Small intestine (tissue), 7 donors: ENCODE data around the gene HERC3. TPM values are rescaled to one million over a fixed set of nuclear protein-coding genes. Genes with fewer than 3 reads are reported as not detected.

Experiments
- DNase-seq, 2 donors: peaks; one replicate each; pipeline versions ENCODE4 v3.0.0 to v3.0.0-alpha.2; 2013
- FAIRE-seq: peaks from 2 replicates; lab custom pipeline; 2012; peaks lifted over from hg19 to GRCh38; lab: Jason Lieb, UNC
- H3K27ac ChIP-seq, 3 donors: one replicate each; pipeline ENCODE4 v1.5.1; 2013; ENCODE audit warnings: low read length in 2 of 3, mild to moderate bottlenecking in 2 of 3, control low read depth in 1 of 3, inconsistent platforms in 1 of 3, low read depth in 1 of 3, moderate library complexity in 1 of 3
- H3K27me3 ChIP-seq, 3 donors: one replicate each; pipeline ENCODE4 v1.6.1; 2013; ENCODE audit warnings: low read length in 3 of 3, inconsistent platforms in 1 of 3; ENCODE audit not compliant: control insufficient read depth in 3 of 3, insufficient read depth in 3 of 3
- H3K36me3 ChIP-seq, 3 donors: one replicate each; pipeline ENCODE4 v1.6.1; 2013; ENCODE audit warnings: low read length in 3 of 3, inconsistent platforms in 1 of 3, low read depth in 1 of 3, mild to moderate bottlenecking in 1 of 3, moderate library complexity in 1 of 3; ENCODE audit not compliant: control insufficient read depth in 3 of 3, insufficient read depth in 2 of 3
- H3K4me1 ChIP-seq, 3 donors: one replicate each; pipeline ENCODE4 v1.6.1; 2013; ENCODE audit warnings: low read length in 2 of 3, inconsistent platforms in 1 of 3, low read depth in 1 of 3, mild to moderate bottlenecking in 1 of 3, moderate library complexity in 1 of 3; ENCODE audit not compliant: control insufficient read depth in 3 of 3, insufficient read depth in 2 of 3
- H3K4me3 ChIP-seq, 3 donors: one replicate each; pipeline ENCODE4 v1.5.1; 2013; ENCODE audit warnings: low read length in 3 of 3, control low read depth in 1 of 3, inconsistent platforms in 1 of 3, low read depth in 1 of 3, mild to moderate bottlenecking in 1 of 3, moderate library complexity in 1 of 3
- H3K9me3 ChIP-seq, 2 donors: one replicate each; pipeline ENCODE4 v1.6.1; 2013; ENCODE audit warnings: low read depth in 1 of 2, low read length in 1 of 2; ENCODE audit not compliant: control insufficient read depth in 2 of 2, insufficient read depth in 1 of 2
- WGBS, 3 donors: extraction: QIAGEN DNeasy Blood & Tissue Kit; methylation state at CpG; one replicate each; pipeline ENCODE4 v1.1.7; 2013; 5-methylcytosine and 5-hydroxymethylcytosine counted together
- polyA plus RNA-seq, 4 donors: library from polyadenylated mRNA; stranded (reverse) in 3 of 4; unstranded in 1 of 4; fragments of 200-250 nt in 3 of 4; fragments of 120-200 nt in 1 of 4; gene quantifications; one replicate each; pipeline versions ENCODE4 v1.2.1 to v1.2.3, GENCODE V29; 2013
- donor health status: healthy with polysubstance abuse.
- donor health status: control.
- donor health status: control.
- donor health status: Bipolar disorder and iron deficiency.
- donor health status: healthy.

The HERC3 gene
- polyA plus RNA-seq, 4 donors: 6.6 to 17.2 (median 10.6) TPM

DNA sequence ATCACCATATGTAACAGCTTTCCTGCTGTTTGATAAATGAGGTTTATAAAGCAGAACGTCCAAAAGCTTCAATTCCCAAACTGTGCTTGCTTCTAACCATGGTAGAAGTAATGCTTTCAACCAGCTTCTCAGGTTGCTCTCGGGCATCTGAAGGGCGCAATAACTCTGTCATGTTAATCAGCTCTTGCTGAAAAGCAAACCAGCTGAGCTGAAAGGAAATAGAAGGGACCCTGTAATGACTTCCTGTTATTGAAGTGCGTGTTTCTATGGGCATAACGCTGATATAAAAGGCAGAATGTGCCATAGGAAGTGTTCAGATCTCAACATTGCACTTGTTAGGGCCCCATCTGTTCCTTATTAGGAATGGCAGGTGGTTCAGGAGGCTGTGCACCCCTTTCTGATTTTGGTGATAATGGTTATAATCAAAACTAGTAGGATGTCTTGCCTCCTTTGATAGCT, 21.2 kb downstream of the HERC3 start:
- Histone ChIP-seq H3K36me3 (peaks cover 0 to 11% (median 0%) of the 10 kb centered on the region in 3 donors), H3K4me3 (no peak overlapping the region), H3K27me3 (no peaks in the 10 kb centered on the region), H3K4me1 (peaks cover 3 to 17% (median 6%) of the 10 kb centered on the region in 3 donors), H3K27ac (peak overlapping the region in 1 of 3 donors; percentile 22), H3K9me3 (no peaks in the 10 kb centered on the region)
- 10 to 21% (median 14%) methylated on average over 5 of the region's 5 CpGs for WGBS, 3 donors
- DNase-seq (peak; percentile 24 to 48), FAIRE-seq (no peak)

DNA sequence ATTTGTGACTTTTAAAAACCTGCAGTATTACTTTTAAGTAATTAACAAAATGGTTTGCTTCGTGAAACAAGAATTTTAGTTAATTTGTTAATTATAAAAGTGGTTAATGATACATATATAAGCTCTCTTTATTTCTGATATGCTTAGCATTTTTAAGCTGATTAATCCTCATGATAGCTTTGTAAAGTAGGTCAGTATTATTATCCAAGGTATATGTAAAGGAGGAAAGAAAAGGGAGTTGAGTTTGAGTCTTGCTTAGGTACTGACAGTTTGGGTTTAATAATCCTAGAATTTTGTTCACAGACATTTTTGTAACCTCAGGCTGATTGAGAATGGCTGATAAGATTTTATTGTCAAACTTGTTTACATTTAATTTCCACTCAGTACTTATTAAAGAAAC, 21.8 kb downstream of the HERC3 start:
- no peaks in the 10 kb centered on the region for H3K27me3 ChIP-seq

DNA sequence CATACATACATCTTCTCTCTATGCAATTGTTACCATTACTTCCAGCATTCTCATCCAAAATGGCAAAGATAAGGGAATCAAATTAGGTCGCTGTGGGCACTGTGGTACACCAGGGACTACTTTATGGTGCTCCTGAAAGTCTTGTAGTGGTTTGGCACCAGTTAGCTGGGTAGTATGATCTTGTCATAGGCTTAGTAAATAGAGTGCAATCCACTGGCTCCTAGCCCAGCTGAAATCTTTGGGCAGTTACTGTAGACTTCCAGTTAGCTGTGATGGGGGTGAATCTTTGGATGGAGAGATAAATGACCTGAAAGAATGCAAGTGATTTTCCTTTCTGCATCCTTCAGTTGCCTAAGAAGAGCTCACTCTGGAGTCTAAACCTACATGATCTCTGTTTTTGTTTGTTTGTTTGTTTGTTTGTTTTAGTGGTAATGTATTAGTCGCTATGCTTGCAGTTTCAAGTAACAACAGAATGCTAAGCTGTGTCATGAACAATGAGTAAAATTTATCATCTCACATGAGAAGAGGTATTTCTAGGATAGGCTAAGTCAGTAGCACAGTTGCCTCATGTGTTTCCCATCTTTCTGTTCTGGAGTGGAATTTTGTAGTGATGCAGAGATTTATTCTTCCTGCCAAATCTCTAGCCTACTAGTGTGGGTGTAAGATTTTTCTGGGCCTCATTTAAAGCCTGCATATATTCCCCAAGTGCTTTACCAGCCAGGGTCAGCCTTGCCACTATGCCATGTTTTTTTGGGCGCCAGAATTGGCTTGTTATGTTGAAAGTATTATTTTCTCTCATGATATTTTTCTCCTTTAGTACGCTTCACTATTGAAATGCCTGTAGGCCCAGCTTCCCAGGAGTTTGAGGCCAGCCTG, 24.2 kb downstream of the HERC3 start:
- no peak for DNase-seq
- H3K4me3 ChIP-seq: no peak overlapping the region
- H3K9me3 ChIP-seq: no peaks in the 10 kb centered on the region
- no peak for FAIRE-seq
- H3K27me3 ChIP-seq: no peaks in the 10 kb centered on the region
- no peak overlapping the region for H3K27ac ChIP-seq
- peaks cover 3 to 9% (median 6%) of the 10 kb centered on the region in 3 donors for H3K4me1 ChIP-seq
- no peaks in the 10 kb centered on the region for H3K36me3 ChIP-seq
- WGBS, 3 donors: 95% methylated on average over 4 of the region's 4 CpGs

More for the DNA sequence above, 21.8 kb downstream of the HERC3 start:
- no peaks in the 10 kb centered on the region for H3K9me3 ChIP-seq
- peaks cover 3 to 17% (median 6%) of the 10 kb centered on the region in 3 donors for H3K4me1 ChIP-seq
- FAIRE-seq (no peak), DNase-seq (no peak)
- H3K4me3 ChIP-seq: no peak overlapping the region
- peaks cover 0 to 11% (median 0%) of the 10 kb centered on the region in 3 donors for H3K36me3 ChIP-seq
- WGBS, 3 donors: 74 to 92% (median 82%) methylated on average over 1 of the region's 1 CpG
- no peak overlapping the region for H3K27ac ChIP-seq

DNA sequence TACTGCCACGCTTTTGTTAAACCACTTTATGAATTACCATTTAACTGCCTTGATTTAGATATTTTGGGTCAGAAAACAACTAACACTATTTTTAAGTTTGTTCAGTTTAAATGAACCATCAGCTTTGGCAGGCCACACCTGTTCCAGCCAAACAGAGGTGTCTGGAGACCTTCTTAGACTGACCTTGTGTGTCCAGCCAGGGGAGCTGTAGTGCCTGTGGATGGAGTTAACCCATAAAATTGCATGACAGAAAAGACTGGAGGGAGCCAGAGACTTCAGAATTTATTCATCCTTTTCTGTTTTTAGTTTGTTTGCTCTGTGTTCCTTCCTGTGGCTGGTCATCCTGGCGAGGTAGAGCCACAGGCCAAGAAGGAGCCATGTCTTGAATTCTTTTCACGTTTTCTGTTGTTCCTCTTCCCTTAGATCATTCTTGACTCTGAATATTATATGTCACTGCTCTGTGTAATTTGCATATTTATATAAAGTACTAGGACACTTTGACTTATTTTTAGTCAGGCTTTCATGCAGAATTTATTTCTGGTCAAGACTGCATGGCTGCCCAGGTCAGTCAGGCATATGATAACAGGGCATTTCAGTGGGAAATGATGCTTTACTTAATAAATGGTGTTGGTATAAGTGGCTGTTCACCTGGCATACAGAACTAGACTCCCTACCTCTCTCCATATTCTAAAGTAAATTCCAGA, 26.7 kb downstream of the HERC3 start:
- Histone ChIP-seq H3K9me3 (peaks cover 0 to 2% of the 10 kb centered on the region in 2 donors), H3K4me1 (no peaks in the 10 kb centered on the region), H3K4me3 (no peak overlapping the region), H3K36me3 (peaks cover 0 to 2% (median 0%) of the 10 kb centered on the region in 3 donors), H3K27me3 (no peaks in the 10 kb centered on the region), H3K27ac (no peak overlapping the region)
- no peak for DNase-seq
- WGBS, 3 donors: 87 to 92% (median 90%) methylated on average over 3 of the region's 3 CpGs
- no peak for FAIRE-seq

DNA sequence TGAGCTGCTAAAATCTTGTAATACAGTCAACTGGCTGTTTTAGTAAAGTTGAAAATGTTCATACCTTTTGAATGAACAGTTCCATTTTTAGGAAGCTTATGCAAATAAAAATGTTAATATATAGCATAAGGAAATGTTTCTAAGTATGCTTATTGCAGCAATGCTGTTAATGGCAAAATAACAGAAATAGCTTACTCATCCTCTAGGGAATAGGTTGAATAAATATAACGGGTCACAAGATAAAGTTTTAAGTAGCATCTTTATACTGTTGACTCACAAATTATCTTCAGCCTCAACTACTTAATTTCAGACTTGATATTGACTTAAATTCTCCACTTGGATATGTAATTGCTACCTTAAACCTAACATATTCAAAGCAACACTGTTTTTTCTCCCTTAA, 27.7 kb downstream of the HERC3 start:
- Histone ChIP-seq H3K4me3 (no peak overlapping the region), H3K27ac (no peak overlapping the region), H3K9me3 (peaks cover 0 to 2% of the 10 kb centered on the region in 2 donors), H3K4me1 (no peaks in the 10 kb centered on the region), H3K36me3 (peaks cover 0 to 2% (median 0%) of the 10 kb centered on the region in 3 donors), H3K27me3 (no peaks in the 10 kb centered on the region)
- no peak for DNase-seq
- FAIRE-seq: no peak
- 73 to 96% (median 83%) methylated on average over 1 of the region's 1 CpG for WGBS, 3 donors

DNA sequence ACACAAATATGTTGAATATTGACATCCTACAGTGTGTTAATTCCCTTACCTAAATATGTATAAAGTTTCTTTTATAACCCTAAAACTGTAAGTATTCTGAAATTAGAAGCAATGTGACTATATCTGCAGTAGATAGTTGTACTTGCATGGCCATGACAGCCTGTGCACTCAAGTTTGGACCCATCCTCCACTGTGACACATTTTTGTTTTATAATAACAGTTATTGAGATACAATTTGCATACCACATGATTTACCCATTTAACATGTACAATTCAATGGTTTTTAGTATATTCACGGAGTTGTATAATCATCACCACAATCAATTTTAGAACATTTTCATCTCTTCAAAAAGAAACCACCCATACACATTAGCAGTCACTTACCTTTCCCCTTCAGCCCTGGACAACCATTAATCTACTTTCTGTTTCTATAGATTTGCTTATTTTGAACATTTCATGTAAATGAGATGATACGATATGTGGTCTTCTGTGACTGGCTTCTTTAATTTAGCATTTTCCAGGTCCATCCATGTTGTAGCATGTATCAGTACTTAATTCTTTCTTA, 29.6 kb downstream of the HERC3 start:
- WGBS, 3 donors: 89 to 98% (median 93%) methylated on average over 2 of the region's 2 CpGs
- no peak overlapping the region for H3K4me3 ChIP-seq
- no peaks in the 10 kb centered on the region for H3K4me1 ChIP-seq
- no peaks in the 10 kb centered on the region for H3K27me3 ChIP-seq
- peaks cover 0 to 2% (median 0%) of the 10 kb centered on the region in 3 donors for H3K36me3 ChIP-seq
- H3K27ac ChIP-seq: no peak overlapping the region
- DNase-seq: no peak
- H3K9me3 ChIP-seq: peaks cover 0 to 2% of the 10 kb centered on the region in 2 donors
- no peak for FAIRE-seq

DNA sequence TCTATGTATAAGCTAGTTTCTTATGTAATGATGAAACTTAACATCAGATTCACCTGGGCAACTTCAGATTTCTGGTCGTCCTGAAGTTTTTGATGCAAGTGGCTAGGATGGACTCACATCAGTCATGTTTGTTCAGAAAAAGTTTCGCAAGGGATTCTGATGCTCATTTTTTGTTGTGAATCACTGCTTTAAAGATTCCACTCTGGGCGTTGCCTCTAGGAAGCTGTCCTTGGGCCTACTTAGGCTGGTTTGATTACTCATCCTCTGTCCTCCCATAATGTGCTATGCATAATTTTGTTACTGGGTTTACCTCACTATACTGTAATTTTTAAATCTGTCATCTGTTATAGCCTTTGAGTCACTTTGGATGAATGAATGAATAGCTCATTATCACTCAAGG, 30.8 kb downstream of the HERC3 start:
- WGBS, 3 donors: 92 to 97% (median 93%) methylated on average over 3 of the region's 3 CpGs
- peaks cover 0 to 2% of the 10 kb centered on the region in 2 donors for H3K9me3 ChIP-seq
- DNase-seq: no peak
- no peak for FAIRE-seq
- H3K36me3 ChIP-seq: peaks cover 0 to 2% (median 0%) of the 10 kb centered on the region in 3 donors
- H3K4me3 ChIP-seq: no peak overlapping the region
- no peak overlapping the region for H3K27ac ChIP-seq
- H3K27me3 ChIP-seq: no peaks in the 10 kb centered on the region
- H3K4me1 ChIP-seq: no peaks in the 10 kb centered on the region

DNA sequence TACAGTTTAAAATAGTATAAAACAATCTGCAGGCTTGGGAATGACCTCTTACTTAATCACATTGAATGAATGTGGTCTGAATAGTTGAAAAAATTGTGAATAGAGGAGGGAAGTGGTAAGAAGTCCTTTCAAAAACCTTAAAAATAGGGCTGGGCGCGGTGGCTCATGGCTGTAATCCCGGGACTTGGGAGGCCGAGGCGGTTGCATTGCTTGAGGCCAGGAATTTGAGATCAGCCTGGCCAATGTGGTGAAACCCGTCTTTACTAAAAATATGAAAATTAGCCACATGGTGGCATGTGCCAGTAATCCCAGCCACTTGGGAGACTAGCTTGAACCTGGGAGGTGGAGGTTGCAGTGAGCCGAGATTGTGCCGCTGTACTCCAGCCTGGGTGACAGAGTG, 36.5 kb downstream of the HERC3 start:
- Histone ChIP-seq H3K27ac (no peak overlapping the region), H3K4me3 (no peak overlapping the region), H3K9me3 (peaks cover 0 to 6% of the 10 kb centered on the region in 2 donors), H3K36me3 (no peaks in the 10 kb centered on the region), H3K4me1 (no peaks in the 10 kb centered on the region), H3K27me3 (no peaks in the 10 kb centered on the region)
- FAIRE-seq (no peak), DNase-seq (no peak)
- WGBS, 3 donors: 95 to 99% (median 97%) methylated on average over 8 of the region's 8 CpGs
